ENCODE results near the gene FGF4. TPM values are rescaled to one million over a fixed set of nuclear protein-coding genes. Genes with fewer than 3 reads are reported as not detected.

Gene FGF4
- polyA plus RNA-seq, 4 donors: 0.01 to 0.03 TPM; not detected in 2

DNA sequence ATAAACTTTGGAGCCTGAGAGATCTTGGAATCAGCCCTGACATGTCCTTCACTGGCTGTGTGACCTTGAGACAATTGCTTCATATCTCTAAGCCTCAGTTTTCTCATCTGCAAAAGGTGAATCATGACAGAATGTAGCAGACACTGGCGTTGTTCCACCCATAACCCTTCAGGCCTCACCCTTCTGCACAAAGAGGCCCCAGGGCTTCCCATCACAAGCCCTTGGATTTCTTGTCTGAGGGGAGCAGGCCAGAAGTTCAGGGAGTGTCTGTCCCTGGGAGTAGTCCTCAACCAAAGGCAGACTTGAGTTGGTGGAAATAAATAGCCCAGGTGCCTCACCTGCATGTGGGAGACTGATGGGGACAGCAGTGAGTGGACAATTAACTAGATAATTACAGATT lies 27.4 kb upstream of the FGF4 start:
- Histone ChIP-seq H3K9me3 (ENCODE audit: control insufficient read depth in 2 of 2, insufficient read depth in 1 of 2, low read depth in 1 of 2, low read length in 1 of 2) (peaks cover 0 to 6% of the 10 kb centered on the region in 2 donors), H3K27ac (ENCODE audit: low read depth in 1 of 3, low read length in 2 of 3) (no peak overlapping the region), H3K4me3 (ENCODE audit: low read depth in 1 of 3, low read length in 3 of 3) (no peak overlapping the region), H3K4me1 (ENCODE audit: control insufficient read depth in 3 of 3, insufficient read depth in 2 of 3, low read depth in 1 of 3, low read length in 2 of 3) (no peaks in the 10 kb centered on the region), H3K36me3 (ENCODE audit: control insufficient read depth in 3 of 3, insufficient read depth in 2 of 3, low read depth in 1 of 3, low read length in 3 of 3) (no peaks in the 10 kb centered on the region), H3K27me3 (ENCODE audit: control insufficient read depth in 3 of 3, insufficient read depth in 3 of 3, low read length in 3 of 3) (peaks cover 0 to 4% (median 0%) of the 10 kb centered on the region in 3 donors)
- FAIRE-seq: no peak
- 35 to 70% (median 50%) methylated on average over 1 of the region's 1 CpG for WGBS, 3 donors
- no peak for DNase-seq

DNA sequence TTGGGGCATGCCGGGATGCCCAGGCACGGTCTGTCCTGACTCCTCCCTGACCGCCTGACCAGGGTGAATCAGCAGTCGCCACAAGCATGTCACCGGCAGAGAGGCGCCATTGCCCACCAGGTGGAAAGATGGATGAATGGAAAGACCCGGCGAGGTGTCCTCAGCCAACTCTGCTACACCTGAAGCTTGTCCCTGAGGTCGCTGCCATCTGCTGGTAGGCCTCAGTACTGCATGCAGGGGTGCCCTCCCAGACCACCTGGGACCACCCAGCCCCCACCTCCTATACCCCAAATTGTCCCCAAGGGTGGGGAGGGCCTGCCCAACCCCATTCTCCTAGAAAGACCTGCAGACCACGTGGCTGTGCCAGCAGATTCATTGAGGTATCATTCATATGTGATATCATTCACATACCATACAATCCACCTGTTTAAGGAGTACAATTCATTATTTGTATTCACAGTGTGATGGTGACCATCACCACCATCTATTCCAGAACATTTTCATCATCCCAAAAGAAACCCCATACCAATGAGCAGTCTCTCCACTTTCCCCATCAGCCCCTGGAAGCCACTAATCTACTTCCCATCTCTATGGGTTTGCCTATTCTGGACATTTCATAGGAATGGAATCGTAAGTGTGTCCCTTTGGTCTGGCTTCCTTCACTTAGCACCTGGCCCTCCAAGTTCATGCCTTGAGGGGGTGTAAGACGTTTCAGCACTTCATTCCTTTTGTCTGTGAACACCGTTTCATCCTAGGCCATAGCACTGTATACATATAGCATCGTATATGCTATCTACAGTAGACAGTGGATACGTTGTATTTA lies 26.6 kb upstream of the FGF4 start:
- DNase-seq: peak; percentile 12 to 47
- H3K4me3 ChIP-seq (ENCODE audit: low read depth in 1 of 3, low read length in 3 of 3): no peak overlapping the region
- no peaks in the 10 kb centered on the region for H3K36me3 ChIP-seq (ENCODE audit: control insufficient read depth in 3 of 3, insufficient read depth in 2 of 3, low read depth in 1 of 3, low read length in 3 of 3)
- no peak overlapping the region for H3K27ac ChIP-seq (ENCODE audit: low read depth in 1 of 3, low read length in 2 of 3)
- no peaks in the 10 kb centered on the region for H3K4me1 ChIP-seq (ENCODE audit: control insufficient read depth in 3 of 3, insufficient read depth in 2 of 3, low read depth in 1 of 3, low read length in 2 of 3)
- no peak for FAIRE-seq
- WGBS, 3 donors: 29 to 41% (median 30%) methylated on average over 15 of the region's 15 CpGs
- H3K9me3 ChIP-seq (ENCODE audit: control insufficient read depth in 2 of 2, insufficient read depth in 1 of 2, low read depth in 1 of 2, low read length in 1 of 2): peaks cover 0 to 6% of the 10 kb centered on the region in 2 donors
- H3K27me3 ChIP-seq (ENCODE audit: control insufficient read depth in 3 of 3, insufficient read depth in 3 of 3, low read length in 3 of 3): peaks cover 0 to 4% (median 0%) of the 10 kb centered on the region in 3 donors

DNA sequence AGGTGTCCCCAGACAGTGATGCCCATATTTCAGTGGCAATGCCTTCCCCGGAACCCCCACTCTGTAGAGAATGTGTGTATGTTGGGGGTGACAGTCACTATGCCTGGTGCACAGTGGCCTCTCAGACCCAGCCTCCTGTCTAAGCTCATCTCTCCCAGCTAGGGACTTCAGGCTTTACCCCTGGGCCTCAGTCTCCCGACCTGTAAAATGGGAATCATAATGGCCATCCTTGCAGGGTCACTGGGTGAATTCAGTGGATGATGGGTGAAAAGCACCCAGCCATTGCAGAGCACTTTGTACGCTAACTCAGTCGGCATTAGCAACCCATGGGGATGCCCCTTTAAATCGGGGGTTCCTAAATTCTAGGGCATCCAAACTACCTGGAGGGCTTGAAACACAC lies 25.1 kb upstream of the FGF4 start:
- FAIRE-seq: no peak
- Histone ChIP-seq H3K27ac (ENCODE audit: low read depth in 1 of 3, low read length in 2 of 3) (no peak overlapping the region), H3K27me3 (ENCODE audit: control insufficient read depth in 3 of 3, insufficient read depth in 3 of 3, low read length in 3 of 3) (peaks cover 0 to 4% (median 0%) of the 10 kb centered on the region in 3 donors), H3K4me3 (ENCODE audit: low read depth in 1 of 3, low read length in 3 of 3) (no peak overlapping the region), H3K9me3 (ENCODE audit: control insufficient read depth in 2 of 2, insufficient read depth in 1 of 2, low read depth in 1 of 2, low read length in 1 of 2) (peaks cover 0 to 6% of the 10 kb centered on the region in 2 donors), H3K4me1 (ENCODE audit: control insufficient read depth in 3 of 3, insufficient read depth in 2 of 3, low read depth in 1 of 3, low read length in 2 of 3) (no peaks in the 10 kb centered on the region), H3K36me3 (ENCODE audit: control insufficient read depth in 3 of 3, insufficient read depth in 2 of 3, low read depth in 1 of 3, low read length in 3 of 3) (no peaks in the 10 kb centered on the region)
- DNase-seq: no peak
- 93 to 96% (median 96%) methylated on average over 5 of the region's 5 CpGs for WGBS, 3 donors

DNA sequence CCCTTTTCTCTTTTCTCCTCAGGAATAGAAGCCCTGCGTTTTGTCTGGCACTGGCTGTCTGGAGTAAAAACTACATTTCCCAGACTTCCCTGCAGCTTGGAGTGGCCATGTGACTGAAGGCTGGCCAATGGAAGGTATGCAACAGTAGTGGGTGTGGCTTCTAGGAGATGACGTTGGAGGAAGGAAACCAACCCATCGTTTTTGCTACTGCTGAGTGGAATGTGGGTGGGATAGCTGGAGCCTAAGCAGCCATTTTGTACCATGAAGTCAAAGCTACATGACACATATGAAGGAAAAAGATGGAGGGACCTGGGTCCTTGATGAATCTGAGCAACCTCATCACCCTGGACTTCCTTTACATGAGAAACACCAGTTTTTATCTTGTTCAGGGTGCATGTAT lies 24.4 kb upstream of the FGF4 start:
- H3K36me3 ChIP-seq (ENCODE audit: control insufficient read depth in 3 of 3, insufficient read depth in 2 of 3, low read depth in 1 of 3, low read length in 3 of 3): no peaks in the 10 kb centered on the region
- 16 to 22% (median 17%) methylated on average over 3 of the region's 3 CpGs for WGBS, 3 donors
- no peak overlapping the region for H3K27ac ChIP-seq (ENCODE audit: low read depth in 1 of 3, low read length in 2 of 3)
- no peaks in the 10 kb centered on the region for H3K4me1 ChIP-seq (ENCODE audit: control insufficient read depth in 3 of 3, insufficient read depth in 2 of 3, low read depth in 1 of 3, low read length in 2 of 3)
- peaks cover 0 to 6% of the 10 kb centered on the region in 2 donors for H3K9me3 ChIP-seq (ENCODE audit: control insufficient read depth in 2 of 2, insufficient read depth in 1 of 2, low read depth in 1 of 2, low read length in 1 of 2)
- H3K4me3 ChIP-seq (ENCODE audit: low read depth in 1 of 3, low read length in 3 of 3): no peak overlapping the region
- DNase-seq (peak in 1 of 2 donors; percentile 21), FAIRE-seq (no peak)
- H3K27me3 ChIP-seq (ENCODE audit: control insufficient read depth in 3 of 3, insufficient read depth in 3 of 3, low read length in 3 of 3): peaks cover 0 to 4% (median 0%) of the 10 kb centered on the region in 3 donors

DNA sequence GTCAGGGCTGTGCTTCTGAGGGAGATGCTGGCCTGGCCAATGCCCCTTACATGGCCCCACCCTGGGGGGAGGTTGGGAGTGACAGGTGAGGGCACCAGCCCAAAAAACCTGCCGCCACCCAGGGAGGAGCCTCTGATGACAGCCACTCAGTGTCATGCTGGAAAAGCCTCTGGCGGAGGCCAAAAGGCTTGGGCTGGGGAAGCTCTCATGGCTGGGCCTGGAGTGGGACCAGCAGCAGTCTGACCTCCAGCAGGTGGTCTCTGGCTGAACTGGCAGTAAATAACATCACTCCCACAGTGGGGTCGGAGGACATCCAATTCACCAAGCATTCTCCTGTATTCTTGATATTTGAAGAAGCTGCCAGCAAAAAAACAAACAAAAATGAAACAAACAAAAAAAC lies 24.0 kb upstream of the FGF4 start:
- FAIRE-seq (no peak), DNase-seq (no peak)
- Histone ChIP-seq H3K36me3 (ENCODE audit: control insufficient read depth in 3 of 3, insufficient read depth in 2 of 3, low read depth in 1 of 3, low read length in 3 of 3) (no peaks in the 10 kb centered on the region), H3K27ac (ENCODE audit: low read depth in 1 of 3, low read length in 2 of 3) (no peak overlapping the region), H3K27me3 (ENCODE audit: control insufficient read depth in 3 of 3, insufficient read depth in 3 of 3, low read length in 3 of 3) (peaks cover 0 to 4% (median 0%) of the 10 kb centered on the region in 3 donors), H3K9me3 (ENCODE audit: control insufficient read depth in 2 of 2, insufficient read depth in 1 of 2, low read depth in 1 of 2, low read length in 1 of 2) (peaks cover 0 to 6% of the 10 kb centered on the region in 2 donors), H3K4me1 (ENCODE audit: control insufficient read depth in 3 of 3, insufficient read depth in 2 of 3, low read depth in 1 of 3, low read length in 2 of 3) (no peaks in the 10 kb centered on the region), H3K4me3 (ENCODE audit: low read depth in 1 of 3, low read length in 3 of 3) (no peak overlapping the region)
- 90 to 93% (median 92%) methylated on average over 3 of the region's 3 CpGs for WGBS, 3 donors

DNA sequence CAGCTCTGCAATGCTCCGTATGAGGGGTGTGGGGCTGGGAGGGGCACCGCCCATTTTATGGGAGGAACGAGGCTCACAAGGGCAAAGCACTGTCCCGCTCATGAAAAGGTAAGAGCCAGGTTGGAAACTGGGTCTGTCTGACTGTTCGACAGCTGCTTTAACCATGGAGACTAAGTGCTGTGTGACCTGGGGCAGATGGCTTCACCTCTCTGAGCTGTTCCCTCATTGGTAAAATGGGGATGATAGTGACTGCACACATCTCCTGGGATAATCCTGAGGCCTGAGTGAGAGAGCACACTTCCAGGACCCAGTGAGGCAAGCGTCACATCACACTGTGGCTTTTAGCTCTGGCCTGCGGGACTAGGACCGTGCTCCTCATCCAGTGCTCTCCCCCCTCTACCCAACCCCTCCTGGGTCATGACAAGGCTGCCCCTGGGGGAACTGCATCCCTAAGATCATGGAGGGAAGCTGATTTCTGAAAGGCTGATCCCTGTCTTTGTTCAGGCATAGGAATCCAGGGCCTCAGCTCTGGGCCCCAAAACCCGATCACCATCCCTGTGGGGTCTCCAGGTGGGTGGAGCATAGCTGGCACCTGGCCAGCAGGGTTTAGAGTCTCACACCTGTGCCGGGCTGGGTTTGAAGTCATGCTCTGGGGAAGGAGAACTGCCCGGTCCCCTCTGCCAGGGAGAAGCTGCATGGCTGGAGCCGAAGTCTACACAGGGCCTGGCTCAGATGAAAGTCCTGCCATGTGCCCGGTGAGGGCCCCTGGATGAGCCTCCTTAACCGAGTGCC lies 22.8 kb upstream of the FGF4 start:
- no peaks in the 10 kb centered on the region for H3K4me1 ChIP-seq (ENCODE audit: control insufficient read depth in 3 of 3, insufficient read depth in 2 of 3, low read depth in 1 of 3, low read length in 2 of 3)
- H3K27ac ChIP-seq (ENCODE audit: low read depth in 1 of 3, low read length in 2 of 3): no peak overlapping the region
- 54 to 71% (median 59%) methylated on average over 14 of the region's 14 CpGs for whole genome bisulfite sequencing, 3 donors
- H3K36me3 ChIP-seq (ENCODE audit: control insufficient read depth in 3 of 3, insufficient read depth in 2 of 3, low read depth in 1 of 3, low read length in 3 of 3): no peaks in the 10 kb centered on the region
- no peaks in the 10 kb centered on the region for H3K27me3 ChIP-seq (ENCODE audit: control insufficient read depth in 3 of 3, insufficient read depth in 3 of 3, low read length in 3 of 3)
- H3K9me3 ChIP-seq (ENCODE audit: control insufficient read depth in 2 of 2, insufficient read depth in 1 of 2, low read depth in 1 of 2, low read length in 1 of 2): peaks cover 0 to 6% of the 10 kb centered on the region in 2 donors
- no peak for FAIRE-seq
- H3K4me3 ChIP-seq (ENCODE audit: low read depth in 1 of 3, low read length in 3 of 3): no peak overlapping the region
- DNase-seq: no peak

DNA sequence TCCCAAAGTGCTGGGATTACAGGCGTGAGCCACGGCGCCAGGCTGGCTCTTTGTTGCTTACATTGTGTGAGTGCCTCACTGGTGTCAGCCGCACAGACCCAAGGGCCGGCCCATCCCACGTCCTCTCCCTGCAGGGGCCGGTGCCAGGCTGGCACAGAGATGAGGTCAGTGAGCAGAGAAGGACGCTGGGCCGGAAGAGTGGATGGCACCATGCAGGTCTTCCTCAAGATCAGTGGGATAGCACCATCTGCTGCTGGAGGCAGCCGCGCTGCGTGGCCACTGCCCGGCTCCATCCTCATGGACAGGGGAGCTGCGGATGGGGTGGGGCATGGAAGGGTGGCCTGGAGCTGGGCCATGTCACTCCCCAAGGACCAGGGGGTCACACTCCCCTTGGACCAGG lies 22.0 kb upstream of the FGF4 start:
- no peak overlapping the region for H3K27ac ChIP-seq (ENCODE audit: low read depth in 1 of 3, low read length in 2 of 3)
- no peaks in the 10 kb centered on the region for H3K4me1 ChIP-seq (ENCODE audit: control insufficient read depth in 3 of 3, insufficient read depth in 2 of 3, low read depth in 1 of 3, low read length in 2 of 3)
- H3K9me3 ChIP-seq (ENCODE audit: control insufficient read depth in 2 of 2, insufficient read depth in 1 of 2, low read depth in 1 of 2, low read length in 1 of 2): peaks cover 0 to 6% of the 10 kb centered on the region in 2 donors
- H3K36me3 ChIP-seq (ENCODE audit: control insufficient read depth in 3 of 3, insufficient read depth in 2 of 3, low read depth in 1 of 3, low read length in 3 of 3): no peaks in the 10 kb centered on the region
- H3K4me3 ChIP-seq (ENCODE audit: low read depth in 1 of 3, low read length in 3 of 3): no peak overlapping the region
- WGBS, 3 donors: 69 to 80% (median 78%) methylated on average over 14 of the region's 14 CpGs
- no peak for DNase-seq
- H3K27me3 ChIP-seq (ENCODE audit: control insufficient read depth in 3 of 3, insufficient read depth in 3 of 3, low read length in 3 of 3): no peaks in the 10 kb centered on the region
- no peak for FAIRE-seq

DNA sequence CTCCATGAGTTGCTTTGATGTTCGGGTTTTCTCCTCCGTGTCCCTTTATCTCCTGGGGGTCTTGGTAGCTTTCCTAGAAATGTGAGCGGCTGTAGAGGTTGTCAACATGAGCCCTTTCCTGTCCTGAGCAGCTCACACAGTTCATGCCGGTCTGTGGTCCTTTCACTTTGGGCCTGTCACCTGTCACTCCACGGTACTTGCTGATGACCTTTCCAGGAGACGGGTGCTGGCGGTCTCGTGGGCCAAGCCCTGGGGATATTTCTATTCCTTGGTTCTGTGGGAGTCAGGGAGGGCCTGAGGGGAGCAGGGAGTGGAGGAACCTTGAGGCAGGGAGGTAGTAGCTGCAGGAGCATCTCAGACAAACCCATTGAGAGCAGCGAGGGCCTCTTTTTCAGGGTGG lies 20.9 kb upstream of the FGF4 start:
- DNase-seq (no peak), FAIRE-seq (no peak)
- Histone ChIP-seq H3K9me3 (ENCODE audit: control insufficient read depth in 2 of 2, insufficient read depth in 1 of 2, low read depth in 1 of 2, low read length in 1 of 2) (peaks cover 0 to 6% of the 10 kb centered on the region in 2 donors), H3K27ac (ENCODE audit: low read depth in 1 of 3, low read length in 2 of 3) (no peak overlapping the region), H3K36me3 (ENCODE audit: control insufficient read depth in 3 of 3, insufficient read depth in 2 of 3, low read depth in 1 of 3, low read length in 3 of 3) (no peaks in the 10 kb centered on the region), H3K27me3 (ENCODE audit: control insufficient read depth in 3 of 3, insufficient read depth in 3 of 3, low read length in 3 of 3) (no peaks in the 10 kb centered on the region), H3K4me3 (ENCODE audit: low read depth in 1 of 3, low read length in 3 of 3) (no peak overlapping the region), H3K4me1 (ENCODE audit: control insufficient read depth in 3 of 3, insufficient read depth in 2 of 3, low read depth in 1 of 3, low read length in 2 of 3) (no peaks in the 10 kb centered on the region)
- WGBS, 3 donors: 80 to 84% (median 81%) methylated on average over 8 to 9 of the region's 9 CpGs

Measured in small intestine (tissue), 7 donors.